ENCODE results near the gene MTNR1B.

The MTNR1B gene

DNA sequence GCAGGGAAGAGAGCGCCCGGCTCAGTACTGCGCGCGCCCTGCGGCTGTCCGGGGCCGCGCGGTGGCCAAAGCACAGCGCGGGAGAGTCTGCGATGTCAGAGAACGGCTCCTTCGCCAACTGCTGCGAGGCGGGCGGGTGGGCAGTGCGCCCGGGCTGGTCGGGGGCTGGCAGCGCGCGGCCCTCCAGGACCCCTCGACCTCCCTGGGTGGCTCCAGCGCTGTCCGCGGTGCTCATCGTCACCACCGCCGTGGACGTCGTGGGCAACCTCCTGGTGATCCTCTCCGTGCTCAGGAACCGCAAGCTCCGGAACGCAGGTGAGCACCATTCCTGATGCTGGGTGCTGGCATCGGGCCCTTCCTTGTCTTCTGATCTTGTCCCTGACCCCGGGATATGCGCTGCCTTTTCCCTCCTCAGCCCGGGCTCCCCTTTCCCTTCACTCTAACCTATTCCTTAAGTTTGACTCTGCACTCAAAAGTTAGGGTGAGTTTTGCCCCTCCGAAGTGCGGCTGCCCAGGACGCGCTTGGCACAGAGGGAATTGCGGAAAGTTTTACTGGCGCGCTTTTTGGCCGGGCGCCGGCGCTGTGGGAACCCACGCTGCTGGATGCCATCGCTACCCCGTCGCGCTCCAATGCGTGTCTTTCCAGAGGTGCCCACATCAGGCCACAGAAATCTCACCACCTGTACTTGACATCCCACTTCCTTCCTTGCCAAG is at the start of gene MTNR1B:
Gene MTNR1B, plus strand, starts transcription at position 18 of the 714 bp plus-strand sequence. Its CDS starts 75 bp downstream, at position 93.
- DNase-seq (ENCODE audit: low read depth) = no peak

GRCh38 chr11:92920331-92920730 is 49.1 kb upstream of the MTNR1B start:
- DNase-seq (ENCODE audit: low read depth) = no peak

DNA sequence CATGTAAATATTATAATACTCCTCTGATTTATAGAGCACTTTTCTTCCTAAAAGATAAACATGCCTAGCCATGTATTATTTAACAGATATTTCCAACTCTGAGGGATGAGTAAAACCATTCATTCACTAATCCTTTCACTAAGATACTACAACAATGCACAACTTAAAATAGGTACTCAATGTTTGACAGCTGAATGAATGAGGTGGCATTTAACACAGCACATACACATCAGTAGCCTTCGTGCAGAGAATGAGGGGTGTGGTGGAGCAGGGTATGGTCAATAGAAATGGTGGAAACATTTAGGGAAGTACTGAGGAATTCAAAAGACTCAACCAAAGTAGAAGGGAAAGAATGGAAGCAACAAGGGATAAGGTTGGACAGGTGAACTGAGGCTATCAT is 46.7 kb upstream of the MTNR1B start:
- no peak for DNase-seq (ENCODE audit: low read depth)

DNA sequence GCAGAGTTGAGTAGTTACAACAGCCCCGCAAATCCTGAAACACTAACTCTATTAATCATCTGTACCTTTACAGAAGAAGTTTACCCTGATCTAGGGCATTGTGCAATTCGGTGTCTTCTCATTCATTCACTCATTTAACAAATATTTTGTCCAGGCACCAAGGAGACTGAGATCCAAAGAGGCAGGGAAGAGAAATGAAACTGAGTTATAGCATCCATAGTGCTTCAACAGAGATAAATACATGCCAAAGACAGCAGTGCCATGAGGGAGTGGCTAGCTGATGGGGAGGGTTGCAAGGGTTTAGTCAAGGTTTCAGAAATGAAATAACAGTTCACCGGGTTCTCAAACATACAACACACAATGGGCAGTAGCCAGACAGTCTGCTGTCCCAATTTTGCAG is 40.2 kb upstream of the MTNR1B start:
- DNase-seq (ENCODE audit: low read depth) = no peak

DNA sequence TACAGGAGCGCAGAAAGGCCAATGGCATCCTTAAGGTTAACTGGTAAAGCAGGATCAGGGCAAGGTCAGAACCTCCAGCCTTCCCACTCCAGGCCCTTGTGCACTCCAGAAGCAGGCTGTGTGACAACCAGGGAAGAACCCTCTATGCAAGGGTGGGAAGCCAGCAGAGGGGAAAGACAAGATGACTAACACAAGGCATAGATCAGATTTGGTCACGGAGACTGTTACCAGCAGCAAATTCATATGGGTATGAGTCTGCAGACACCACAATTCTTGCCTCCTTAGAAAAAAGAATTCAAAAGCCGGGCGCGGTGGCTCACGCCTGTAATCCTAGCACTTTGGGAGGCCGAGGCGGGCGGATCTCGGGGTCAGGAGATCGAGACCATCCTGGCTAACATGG is 39.8 kb upstream of the MTNR1B start:
- no peak for DNase-seq (ENCODE audit: low read depth)

DNA sequence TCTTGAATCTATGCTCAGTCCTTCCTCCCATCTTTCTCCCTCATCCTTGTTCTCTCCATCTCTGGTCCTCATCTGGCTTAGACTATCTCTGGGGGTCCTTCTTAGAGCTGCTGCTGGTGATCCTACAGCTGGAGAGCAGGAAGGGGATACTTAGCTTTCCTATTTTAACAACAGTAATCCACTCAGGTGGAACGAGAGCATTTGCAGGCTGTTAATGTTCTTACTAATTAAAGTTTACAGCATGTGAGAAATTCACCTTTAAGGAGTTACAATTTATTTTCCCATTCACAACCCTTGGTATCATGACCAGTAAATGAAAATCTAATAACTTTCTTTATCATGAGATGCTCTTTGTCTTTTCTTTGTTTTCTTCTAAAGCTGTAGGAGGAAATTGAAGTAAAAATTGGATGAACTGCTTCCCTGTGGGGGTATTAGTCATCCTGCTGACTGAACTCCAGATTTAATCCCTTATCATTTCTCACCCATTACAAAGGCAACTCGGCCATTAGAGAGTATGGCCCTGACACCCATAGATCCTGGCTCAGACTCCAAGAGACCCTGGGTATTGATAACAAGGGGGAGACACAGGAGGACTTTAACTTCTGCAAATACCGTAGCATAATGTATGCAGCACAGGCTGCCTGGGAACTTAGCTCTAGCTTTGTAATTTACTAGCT is 37.6 kb upstream of the MTNR1B start:
- no peak for DNase-seq (ENCODE audit: low read depth)

- no peak for DNase-seq (ENCODE audit: low read depth)
Observed at GRCh38 chr11:92939305-92939704, 30.1 kb upstream of the MTNR1B start.

- no peak for DNase-seq (ENCODE audit: low read depth)
Observed at GRCh38 chr11:92941676-92942571, 27.5 kb upstream of the MTNR1B start.

DNA sequence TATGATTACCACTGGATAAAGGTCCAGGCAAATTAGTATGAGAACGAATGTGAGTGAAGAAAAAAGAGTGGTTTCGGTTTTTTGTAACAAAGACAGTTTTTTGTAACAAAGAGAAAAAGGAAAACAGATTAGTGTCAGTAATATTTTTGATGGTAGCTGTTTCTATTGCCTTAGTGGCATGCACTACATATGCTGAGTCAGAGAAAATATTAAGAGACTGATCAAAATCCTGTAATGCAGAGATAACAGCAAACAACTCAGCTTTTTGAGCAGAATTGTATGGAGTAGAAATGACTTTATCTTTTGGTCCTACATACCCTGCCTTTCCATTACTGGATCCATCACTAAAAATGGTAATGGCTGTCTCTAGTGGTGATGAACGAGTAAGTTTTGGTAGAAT is 22.7 kb upstream of the MTNR1B start:
- no peak for DNase-seq (ENCODE audit: low read depth)

GRCh38 chr11:92948116-92948515 is 21.3 kb upstream of the MTNR1B start:
- DNase-seq (ENCODE audit: low read depth) = no peak

GRCh38 chr11:92954003-92954402 is 15.4 kb upstream of the MTNR1B start:
- no peak for DNase-seq (ENCODE audit: low read depth)

DNA sequence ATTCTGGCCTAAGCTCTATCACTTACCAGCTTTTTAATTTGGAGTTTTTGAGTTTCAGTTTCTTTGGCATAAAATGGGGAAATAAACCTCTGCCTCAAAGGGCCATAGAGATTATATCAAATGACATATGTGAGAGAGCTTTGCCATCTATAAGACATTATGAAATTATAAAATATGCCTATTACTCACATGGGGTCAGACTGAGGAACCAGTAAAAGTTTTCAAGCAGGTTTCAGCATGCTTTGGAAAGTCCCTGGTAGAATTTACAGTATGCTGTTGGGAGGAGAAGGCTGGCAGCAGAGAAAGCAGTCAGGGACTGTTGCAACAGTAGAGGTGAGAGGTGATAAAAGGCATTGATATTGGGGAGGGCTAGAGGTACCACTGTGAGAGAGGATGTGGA is 13.6 kb upstream of the MTNR1B start:
- no peak for DNase-seq (ENCODE audit: low read depth)

DNA sequence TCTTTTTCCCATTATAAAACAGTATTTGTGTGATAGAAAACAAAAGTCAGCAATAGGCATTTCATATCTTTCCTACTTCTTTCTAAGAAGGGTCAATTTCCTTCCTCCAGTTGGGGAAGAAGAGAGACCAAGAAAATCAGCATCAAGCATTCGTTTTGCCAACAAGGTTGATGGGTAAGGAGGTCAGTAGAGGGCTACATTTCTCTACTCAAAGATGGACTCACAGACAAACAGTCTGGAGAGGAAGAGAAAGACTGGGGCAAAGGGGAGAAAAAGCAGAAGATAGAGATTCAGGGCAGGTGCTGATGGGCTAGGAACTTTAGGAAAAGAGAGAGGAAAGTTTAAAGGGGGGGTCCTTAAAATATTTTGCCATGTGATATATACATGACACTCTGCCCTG is 8.6 kb upstream of the MTNR1B start:
- DNase-seq (ENCODE audit: low read depth) = no peak

DNA sequence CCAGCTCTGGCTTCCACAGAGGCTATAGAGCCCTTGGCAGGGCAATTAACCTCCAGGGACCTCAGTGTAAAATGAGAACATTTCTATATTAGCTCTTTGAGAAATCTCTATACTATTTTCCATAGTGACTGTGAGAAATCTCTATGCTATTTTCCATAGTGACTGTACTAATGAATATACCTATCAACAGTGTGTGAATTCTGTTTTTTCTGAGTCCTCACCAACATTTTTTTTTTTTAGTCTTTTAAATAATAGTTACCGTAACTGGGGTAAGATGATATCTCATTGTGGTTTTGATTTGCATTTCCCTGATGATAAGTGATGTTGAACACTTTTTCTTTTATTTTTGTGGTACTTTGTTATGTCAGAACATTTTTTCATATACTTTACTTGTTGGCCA is 7.0 kb upstream of the MTNR1B start:
- DNase-seq (ENCODE audit: low read depth) = no peak

DNA sequence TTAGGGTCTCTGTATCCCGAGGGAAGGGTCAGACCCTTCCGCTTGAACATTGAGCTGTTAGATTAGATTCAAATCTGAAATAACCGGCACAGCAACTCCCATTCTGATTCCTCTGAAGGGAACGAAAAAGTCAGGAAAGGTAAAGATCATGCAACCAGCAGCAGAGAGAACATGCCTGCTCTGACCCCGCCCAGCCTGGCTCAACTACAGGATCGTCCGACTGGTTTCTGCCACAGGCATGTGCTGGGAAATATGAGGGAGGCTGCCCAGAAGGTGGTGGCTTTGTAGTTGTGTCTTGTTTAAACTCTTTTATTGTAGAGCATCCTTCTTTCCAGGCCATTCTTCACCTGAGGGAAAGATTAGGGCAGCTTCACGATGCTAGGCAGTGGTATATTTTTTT is 5.0 kb upstream of the MTNR1B start:
- no peak for DNase-seq (ENCODE audit: low read depth)

- no peak for DNase-seq (ENCODE audit: low read depth)
Observed at GRCh38 chr11:92965196-92965595, 4.3 kb upstream of the MTNR1B start.

DNA sequence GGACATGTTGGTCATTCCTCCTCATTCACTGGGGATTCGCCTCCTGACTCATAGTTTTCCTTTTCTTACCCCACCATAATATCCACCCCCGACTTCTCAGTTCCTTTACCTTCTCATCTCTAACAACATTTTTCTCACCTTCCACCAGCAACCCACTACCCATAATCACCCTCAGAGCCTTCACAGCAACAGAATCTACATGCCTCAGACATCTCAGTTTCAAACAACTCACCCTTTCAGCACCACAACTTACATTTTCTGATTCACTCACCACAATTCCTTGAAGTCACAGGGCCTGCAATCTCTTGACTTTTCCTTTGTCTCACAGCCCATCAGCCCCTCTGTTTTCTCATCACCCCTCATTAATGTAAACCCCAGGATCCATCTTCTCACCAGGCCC is 2.3 kb upstream of the MTNR1B start:
- DNase-seq (ENCODE audit: low read depth) = no peak

DNA sequence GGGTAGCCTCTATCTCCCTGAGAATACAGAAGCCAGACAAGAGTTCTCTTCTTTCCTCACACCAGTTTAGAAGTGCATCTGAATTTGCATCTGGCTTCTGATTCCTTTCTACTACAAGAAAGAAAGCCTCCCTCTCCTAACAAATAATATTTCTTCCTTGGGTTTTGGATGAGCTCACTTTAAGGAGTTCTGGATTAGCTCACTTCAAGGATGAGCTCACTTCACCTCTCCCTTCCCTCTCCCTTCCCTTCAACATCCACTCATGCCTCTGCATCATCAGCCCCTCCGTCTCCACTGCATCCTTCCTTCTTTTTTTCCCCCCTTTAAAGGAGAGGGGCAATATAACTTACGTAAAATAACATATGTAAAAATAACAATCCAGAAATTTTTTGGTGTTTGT is 1.6 kb upstream of the MTNR1B start:
- DNase-seq (ENCODE audit: low read depth) = no peak

DNA sequence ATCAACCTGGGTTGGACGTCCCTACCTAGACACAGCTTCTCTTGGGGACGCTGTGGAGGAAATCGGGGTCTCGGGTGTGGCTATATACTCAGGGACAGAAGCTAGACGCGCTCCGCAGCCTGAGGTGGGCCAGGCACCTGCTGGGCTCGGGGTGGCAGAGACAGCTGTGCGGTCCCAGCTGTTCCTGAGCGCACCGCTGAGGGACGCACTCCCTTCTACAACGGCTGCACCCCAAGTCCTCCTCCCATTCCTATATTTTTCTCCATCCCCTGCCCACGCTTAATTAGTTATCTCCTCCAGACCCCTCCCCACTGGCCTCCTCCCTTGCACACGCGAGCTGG is 188 bp upstream of the MTNR1B start:
- DNase-seq (ENCODE audit: low read depth) = no peak

- DNase-seq (ENCODE audit: low read depth) = no peak
Observed at GRCh38 chr11:92972248-92972647, 2.8 kb downstream of the MTNR1B start.

- no peak for DNase-seq (ENCODE audit: low read depth)
Observed at GRCh38 chr11:92975285-92975684, 5.8 kb downstream of the MTNR1B start.

- no peak for DNase-seq (ENCODE audit: low read depth)
Observed at GRCh38 chr11:92976681-92977080, 7.2 kb downstream of the MTNR1B start.

- DNase-seq (ENCODE audit: low read depth) = no peak
Observed at GRCh38 chr11:92977401-92977800, 8.0 kb downstream of the MTNR1B start.
